ENCODE results near the gene ZNF44.

ZNF44 gene

GRCh38 chr19:12261554-12261953, 33.1 kb downstream of the ZNF44 start:
- DNase-seq (ENCODE audit: low read depth): no peak

GRCh38 chr19:12260861-12261260, 33.8 kb downstream of the ZNF44 start:
- no peak for DNase-seq (ENCODE audit: low read depth)

- no peak for DNase-seq (ENCODE audit: low read depth)
Measured at GRCh38 chr19:12260236-12260635, 34.4 kb downstream of the ZNF44 start.

GRCh38 chr19:12255372-12255771, 39.3 kb downstream of the ZNF44 start:
- no peak for DNase-seq (ENCODE audit: low read depth)

GRCh38 chr19:12247644-12248222, 47.0 kb downstream of the ZNF44 start:
- no peak for DNase-seq (ENCODE audit: low read depth)

GRCh38 chr19:12244370-12244769, 50.3 kb downstream of the ZNF44 start:
- DNase-seq (ENCODE audit: low read depth): no peak

GRCh38 chr19:12237143-12237839, 57.4 kb downstream of the ZNF44 start:
- no peak for DNase-seq (ENCODE audit: low read depth)

- DNase-seq (ENCODE audit: low read depth): no peak
Measured at GRCh38 chr19:12232961-12233360, 61.7 kb downstream of the ZNF44 start.

- no peak for DNase-seq (ENCODE audit: low read depth)
Measured at GRCh38 chr19:12230751-12231733, 63.6 kb downstream of the ZNF44 start.

GRCh38 chr19:12229990-12230389, 64.7 kb downstream of the ZNF44 start:
- DNase-seq (ENCODE audit: low read depth): no peak

- DNase-seq (ENCODE audit: low read depth): no peak
Measured at GRCh38 chr19:12224676-12225075, 70.0 kb downstream of the ZNF44 start.

- no peak for DNase-seq (ENCODE audit: low read depth)
Measured at GRCh38 chr19:12222980-12223630, 71.6 kb downstream of the ZNF44 start.
